ENCODE data around the gene BRAF. TPM values are rescaled to one million over a fixed set of nuclear protein-coding genes. Genes with fewer than 3 reads are reported as not detected.
A peak's percentile ranks its signal among the peaks of the same experiment; 100 is the strongest.
"Not testable (repeated sequence)": the region's sequence is repeated elsewhere in the genome, so short reads cannot be mapped to it uniquely, and the experiment has no call there.

The BRAF gene
- total and polyA plus RNA-seq, 2 donors, result 11.0 to 17.3 TPM

DNA sequence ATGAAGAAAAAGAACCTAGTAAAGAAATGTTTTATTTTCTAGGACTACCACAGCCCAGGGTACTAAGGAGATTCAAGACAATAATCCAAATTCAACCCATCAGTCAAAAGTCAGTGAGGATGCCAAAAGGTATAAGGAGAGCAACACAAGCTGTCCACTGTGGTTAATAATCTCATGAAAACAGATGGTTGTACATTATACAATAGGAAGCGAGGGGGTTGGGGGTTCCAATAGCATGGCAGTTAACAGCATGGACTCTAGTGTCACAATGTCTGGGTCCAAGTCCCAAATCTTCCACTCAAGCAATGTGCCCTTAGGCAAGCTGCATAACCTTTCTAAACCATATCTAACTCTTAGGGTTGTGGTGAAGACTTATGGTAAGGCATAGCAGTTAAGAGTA lies 35.1 kb downstream of the BRAF start:
- H3K27me3 ChIP-seq (ENCODE audit: control insufficient read depth in 2 of 2, insufficient read depth in 1 of 2, low read length in 1 of 2), result no peaks in the 10 kb centered on the region
- H3K4me3 ChIP-seq (ENCODE audit: low read length in 2 of 2), result no peak overlapping the region
- no peak for DNase-seq (ENCODE audit: low read depth in 6 of 9, low spot score in 9 of 9)
- H3K27ac ChIP-seq (ENCODE audit: low read depth in 1 of 2, low read length in 1 of 2), result no peak overlapping the region
- no peaks in the 10 kb centered on the region for H3K4me1 ChIP-seq (ENCODE audit: control insufficient read depth in 2 of 2, insufficient read depth in 2 of 2, low read length in 2 of 2)
- no peaks in the 10 kb centered on the region for H3K36me3 ChIP-seq (ENCODE audit: control insufficient read depth in 2 of 2, insufficient read depth in 2 of 2, low read length in 1 of 2)
- no peaks in the 10 kb centered on the region for H3K9me3 ChIP-seq (ENCODE audit: control insufficient read depth in 2 of 2, insufficient read depth in 1 of 2, low read length in 1 of 2)
- 97% methylated on average over 1 of the region's 1 CpG for WGBS

DNA sequence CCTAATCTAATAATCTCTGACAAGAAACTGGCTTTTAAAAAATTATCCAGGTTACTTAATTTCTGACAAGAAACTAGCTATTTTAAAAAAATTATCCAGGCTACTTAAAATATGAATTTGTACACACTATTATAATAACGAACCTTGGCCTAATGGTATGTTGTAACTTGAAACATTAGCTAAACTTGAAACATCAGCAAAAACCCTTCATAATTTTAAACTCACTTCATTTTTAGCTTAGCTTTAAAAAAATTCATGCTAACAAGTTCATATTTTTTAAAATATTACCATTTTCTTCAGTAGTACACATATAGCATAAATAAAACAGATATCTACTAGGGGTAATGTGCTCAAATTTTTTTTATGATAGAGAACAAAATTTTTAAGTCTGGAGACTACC lies 35.6 kb downstream of the BRAF start:
- 93% methylated on average over 1 of the region's 1 CpG for WGBS
- Histone ChIP-seq H3K27ac (ENCODE audit: low read depth in 1 of 2, low read length in 1 of 2) (no peak overlapping the region), H3K9me3 (ENCODE audit: control insufficient read depth in 2 of 2, insufficient read depth in 1 of 2, low read length in 1 of 2) (no peaks in the 10 kb centered on the region), H3K27me3 (ENCODE audit: control insufficient read depth in 2 of 2, insufficient read depth in 1 of 2, low read length in 1 of 2) (no peaks in the 10 kb centered on the region), H3K4me3 (ENCODE audit: low read length in 2 of 2) (no peak overlapping the region), H3K36me3 (ENCODE audit: control insufficient read depth in 2 of 2, insufficient read depth in 2 of 2, low read length in 1 of 2) (no peaks in the 10 kb centered on the region), H3K4me1 (ENCODE audit: control insufficient read depth in 2 of 2, insufficient read depth in 2 of 2, low read length in 2 of 2) (no peaks in the 10 kb centered on the region)
- DNase-seq (ENCODE audit: low read depth in 6 of 9, low spot score in 9 of 9), result no peak

GRCh38 chr7:140888087-140888486 lies 36.6 kb downstream of the BRAF start:
- no peaks in the 10 kb centered on the region for H3K4me1 ChIP-seq (ENCODE audit: control insufficient read depth in 2 of 2, insufficient read depth in 2 of 2, low read length in 2 of 2)
- H3K27ac ChIP-seq (ENCODE audit: low read depth in 1 of 2, low read length in 1 of 2), result no peak overlapping the region
- DNase-seq (ENCODE audit: low read depth in 6 of 9, low spot score in 9 of 9), result no peak
- no peaks in the 10 kb centered on the region for H3K36me3 ChIP-seq (ENCODE audit: control insufficient read depth in 2 of 2, insufficient read depth in 2 of 2, low read length in 1 of 2)
- H3K4me3 ChIP-seq (ENCODE audit: low read length in 2 of 2), result no peak overlapping the region
- H3K27me3 ChIP-seq (ENCODE audit: control insufficient read depth in 2 of 2, insufficient read depth in 1 of 2, low read length in 1 of 2), result no peaks in the 10 kb centered on the region
- H3K9me3 ChIP-seq (ENCODE audit: control insufficient read depth in 2 of 2, insufficient read depth in 1 of 2, low read length in 1 of 2), result no peaks in the 10 kb centered on the region
- 98% methylated on average over 4 of the region's 4 CpGs for WGBS

DNA sequence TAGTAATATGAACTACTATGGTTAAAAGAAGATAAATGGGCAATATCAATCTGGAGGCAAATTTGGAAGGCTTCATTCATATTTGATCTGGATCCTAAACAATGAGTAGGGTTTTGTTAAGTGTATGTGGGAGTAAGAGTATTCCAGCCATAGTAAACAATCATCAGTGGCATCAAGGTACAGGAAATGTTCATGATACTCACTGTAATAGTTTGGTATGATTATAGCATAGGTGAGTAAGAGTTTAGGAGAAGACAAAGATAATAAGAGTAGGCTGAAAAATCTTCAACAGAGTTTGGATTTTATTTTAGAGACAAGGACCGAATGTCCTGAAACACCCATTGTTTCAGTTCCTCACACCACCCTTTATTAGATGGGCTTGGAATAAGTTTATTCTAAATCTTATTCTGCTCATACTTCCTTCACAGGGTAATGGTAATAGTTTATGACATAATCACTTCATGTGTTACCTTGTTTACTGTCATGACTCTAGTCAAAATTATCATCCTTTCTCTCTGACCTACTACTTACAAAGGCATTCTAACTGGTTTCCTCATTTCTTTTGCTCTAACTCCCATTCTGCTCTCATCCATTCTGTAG lies 38.9 kb downstream of the BRAF start:
- WGBS, result 98% methylated on average over 1 of the region's 1 CpG
- Histone ChIP-seq H3K27ac (ENCODE audit: low read depth in 1 of 2, low read length in 1 of 2) (no peak overlapping the region), H3K9me3 (ENCODE audit: control insufficient read depth in 2 of 2, insufficient read depth in 1 of 2, low read length in 1 of 2) (no peaks in the 10 kb centered on the region), H3K4me1 (ENCODE audit: control insufficient read depth in 2 of 2, insufficient read depth in 2 of 2, low read length in 2 of 2) (no peaks in the 10 kb centered on the region), H3K4me3 (ENCODE audit: low read length in 2 of 2) (no peak overlapping the region), H3K27me3 (ENCODE audit: control insufficient read depth in 2 of 2, insufficient read depth in 1 of 2, low read length in 1 of 2) (no peaks in the 10 kb centered on the region), H3K36me3 (ENCODE audit: control insufficient read depth in 2 of 2, insufficient read depth in 2 of 2, low read length in 1 of 2) (no peaks in the 10 kb centered on the region)
- no peak for DNase-seq (ENCODE audit: low read depth in 6 of 9, low spot score in 9 of 9)

GRCh38 chr7:140883378-140883777 lies 41.4 kb downstream of the BRAF start:
- H3K27me3 ChIP-seq (ENCODE audit: control insufficient read depth in 2 of 2, insufficient read depth in 1 of 2, low read length in 1 of 2), result no peaks in the 10 kb centered on the region
- 97% methylated on average over 1 of the region's 1 CpG for WGBS
- no peaks in the 10 kb centered on the region for H3K9me3 ChIP-seq (ENCODE audit: control insufficient read depth in 2 of 2, insufficient read depth in 1 of 2, low read length in 1 of 2)
- H3K27ac ChIP-seq (ENCODE audit: low read depth in 1 of 2, low read length in 1 of 2), result no peak overlapping the region
- DNase-seq (ENCODE audit: low read depth in 6 of 9, low spot score in 9 of 9), result no peak
- H3K4me1 ChIP-seq (ENCODE audit: control insufficient read depth in 2 of 2, insufficient read depth in 2 of 2, low read length in 2 of 2), result no peaks in the 10 kb centered on the region
- no peaks in the 10 kb centered on the region for H3K36me3 ChIP-seq (ENCODE audit: control insufficient read depth in 2 of 2, insufficient read depth in 2 of 2, low read length in 1 of 2)
- H3K4me3 ChIP-seq (ENCODE audit: low read length in 2 of 2), result no peak overlapping the region

- H3K36me3 ChIP-seq (ENCODE audit: control insufficient read depth in 2 of 2, insufficient read depth in 2 of 2, low read length in 1 of 2); H3K4me1 ChIP-seq (ENCODE audit: control insufficient read depth in 2 of 2, insufficient read depth in 2 of 2, low read length in 2 of 2); H3K9me3 ChIP-seq (ENCODE audit: control insufficient read depth in 2 of 2, insufficient read depth in 1 of 2, low read length in 1 of 2); H3K4me3 ChIP-seq (ENCODE audit: low read length in 2 of 2); H3K27ac ChIP-seq (ENCODE audit: low read depth in 1 of 2, low read length in 1 of 2); DNase-seq (ENCODE audit: low read depth in 6 of 9, low spot score in 9 of 9); H3K27me3 ChIP-seq (ENCODE audit: control insufficient read depth in 2 of 2, insufficient read depth in 1 of 2, low read length in 1 of 2): not testable (repeated sequence)
- WGBS, result 100% methylated on average over 2 of the region's 2 CpGs
Observed at GRCh38 chr7:140882834-140883233, 41.9 kb downstream of the BRAF start.

DNA sequence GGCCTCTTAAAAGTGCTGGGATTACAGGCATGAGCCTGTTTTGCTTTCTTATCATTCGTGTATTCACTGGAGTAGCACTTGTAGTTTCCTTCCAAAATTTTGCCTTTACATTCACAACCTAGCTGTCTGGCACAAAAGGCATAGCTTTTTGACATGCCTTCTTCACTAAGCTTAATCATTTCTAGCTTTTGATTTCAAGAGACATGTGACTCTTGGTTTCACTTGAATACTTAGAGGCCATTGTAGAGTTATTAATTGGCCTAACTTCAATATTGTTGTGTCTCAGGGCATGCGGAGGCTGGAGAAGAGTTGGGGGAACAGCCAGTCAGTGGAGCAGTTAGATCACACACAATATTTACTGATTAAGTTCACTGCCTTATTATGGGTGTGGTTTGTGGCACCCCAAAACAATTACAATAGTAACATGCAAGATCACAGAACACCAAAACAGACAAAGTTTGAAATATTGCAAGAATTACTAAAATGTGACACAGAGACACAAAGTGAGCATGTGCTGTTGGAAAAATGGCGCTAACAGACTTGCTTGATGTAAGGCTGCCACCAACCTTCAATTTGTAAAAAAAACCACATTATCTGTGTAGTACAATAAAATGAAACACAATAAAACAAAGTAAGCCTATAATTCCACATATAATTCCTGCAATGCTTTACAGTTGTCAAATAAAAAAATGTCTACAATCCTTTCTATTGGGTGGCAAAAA lies 43.1 kb downstream of the BRAF start:
- Histone ChIP-seq H3K4me1 (ENCODE audit: control insufficient read depth in 2 of 2, insufficient read depth in 2 of 2, low read length in 2 of 2) (no peaks in the 10 kb centered on the region), H3K27ac (ENCODE audit: low read depth in 1 of 2, low read length in 1 of 2) (no peak overlapping the region), H3K36me3 (ENCODE audit: control insufficient read depth in 2 of 2, insufficient read depth in 2 of 2, low read length in 1 of 2) (no peaks in the 10 kb centered on the region), H3K27me3 (ENCODE audit: control insufficient read depth in 2 of 2, insufficient read depth in 1 of 2, low read length in 1 of 2) (no peaks in the 10 kb centered on the region), H3K9me3 (ENCODE audit: control insufficient read depth in 2 of 2, insufficient read depth in 1 of 2, low read length in 1 of 2) (no peaks in the 10 kb centered on the region), H3K4me3 (ENCODE audit: low read length in 2 of 2) (no peak overlapping the region)
- no peak for DNase-seq (ENCODE audit: low read depth in 6 of 9, low spot score in 9 of 9)
- 96% methylated on average over 3 of the region's 3 CpGs for WGBS

GRCh38 chr7:140877249-140877524 lies 47.5 kb downstream of the BRAF start:
- no peaks in the 10 kb centered on the region for H3K9me3 ChIP-seq (ENCODE audit: control insufficient read depth in 2 of 2, insufficient read depth in 1 of 2, low read length in 1 of 2)
- peaks cover 0 to 4% of the 10 kb centered on the region in 2 donors for H3K36me3 ChIP-seq (ENCODE audit: control insufficient read depth in 2 of 2, insufficient read depth in 2 of 2, low read length in 1 of 2)
- no peak overlapping the region for H3K4me3 ChIP-seq (ENCODE audit: low read length in 2 of 2)
- no peak overlapping the region for H3K27ac ChIP-seq (ENCODE audit: low read depth in 1 of 2, low read length in 1 of 2)
- no peak for DNase-seq (ENCODE audit: low read depth in 6 of 9, low spot score in 9 of 9)
- H3K4me1 ChIP-seq (ENCODE audit: control insufficient read depth in 2 of 2, insufficient read depth in 2 of 2, low read length in 2 of 2), result no peaks in the 10 kb centered on the region
- no peaks in the 10 kb centered on the region for H3K27me3 ChIP-seq (ENCODE audit: control insufficient read depth in 2 of 2, insufficient read depth in 1 of 2, low read length in 1 of 2)
- 95% methylated on average over 1 of the region's 1 CpG for WGBS

DNA sequence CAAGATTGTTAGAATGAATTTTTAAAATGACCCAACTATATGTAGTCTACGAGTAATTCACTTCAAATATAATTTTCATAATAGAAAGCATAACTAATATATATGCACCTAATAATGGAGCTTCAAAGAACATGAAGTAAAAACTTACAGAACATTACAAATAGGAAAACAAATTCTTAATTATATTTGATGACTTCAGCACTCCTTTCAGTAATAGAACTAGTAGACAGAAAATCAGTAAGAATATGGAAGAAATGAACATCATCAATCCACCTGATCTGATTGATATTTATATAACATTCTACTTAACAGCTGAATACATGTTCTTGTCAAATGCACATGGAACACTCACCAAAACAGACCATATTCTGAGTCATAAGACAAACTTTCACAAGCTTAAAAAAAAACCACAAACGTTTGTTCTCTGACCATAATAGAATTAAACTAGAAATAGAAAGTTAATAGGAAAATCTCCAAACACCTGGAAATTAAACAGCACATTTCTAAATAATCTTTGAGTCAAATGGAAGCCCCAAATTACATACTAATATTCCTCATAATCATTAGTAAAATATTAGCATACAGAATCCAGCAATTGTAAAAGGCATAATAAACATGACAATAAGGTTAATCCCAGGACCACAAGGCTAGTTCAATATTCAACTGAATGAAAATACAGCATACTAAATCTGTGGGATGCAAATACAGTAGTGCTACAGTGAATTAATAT lies 48.0 kb downstream of the BRAF start:
- peak in 1 of 9 donors; percentile 10 for DNase-seq (ENCODE audit: low read depth in 6 of 9, low spot score in 9 of 9)
- Histone ChIP-seq H3K27ac (ENCODE audit: low read depth in 1 of 2, low read length in 1 of 2) (no peak overlapping the region), H3K4me3 (ENCODE audit: low read length in 2 of 2) (no peak overlapping the region), H3K4me1 (ENCODE audit: control insufficient read depth in 2 of 2, insufficient read depth in 2 of 2, low read length in 2 of 2) (no peaks in the 10 kb centered on the region), H3K36me3 (ENCODE audit: control insufficient read depth in 2 of 2, insufficient read depth in 2 of 2, low read length in 1 of 2) (peaks cover 0 to 4% of the 10 kb centered on the region in 2 donors), H3K27me3 (ENCODE audit: control insufficient read depth in 2 of 2, insufficient read depth in 1 of 2, low read length in 1 of 2) (no peaks in the 10 kb centered on the region), H3K9me3 (ENCODE audit: control insufficient read depth in 2 of 2, insufficient read depth in 1 of 2, low read length in 1 of 2) (no peaks in the 10 kb centered on the region)
- 47% methylated on average over 2 of the region's 2 CpGs for WGBS
